D721Med (cell line): ENCODE data around the gene BRD1.

Experiments used
- DNase-seq: peaks from one replicate; pipeline ENCODE4 v3.0.0; 2011; ENCODE audit warnings: low spot score; ENCODE audit not compliant: insufficient read length
- FAIRE-seq: peaks from 2 replicates; lab custom pipeline; 2011; peaks lifted over from hg19 to GRCh38; lab: Jason Lieb, UNC
- TF ChIP-seq, protein P1 (sequence below): IDR thresholded peaks from 2 replicates; pipeline ENCODE4 v1.5.1; 2012; ENCODE audit warnings: mild to moderate bottlenecking, control low read depth; ENCODE audit not compliant: insufficient read depth; ENCODE audit errors: missing control alignments

Gene BRD1

DNA sequence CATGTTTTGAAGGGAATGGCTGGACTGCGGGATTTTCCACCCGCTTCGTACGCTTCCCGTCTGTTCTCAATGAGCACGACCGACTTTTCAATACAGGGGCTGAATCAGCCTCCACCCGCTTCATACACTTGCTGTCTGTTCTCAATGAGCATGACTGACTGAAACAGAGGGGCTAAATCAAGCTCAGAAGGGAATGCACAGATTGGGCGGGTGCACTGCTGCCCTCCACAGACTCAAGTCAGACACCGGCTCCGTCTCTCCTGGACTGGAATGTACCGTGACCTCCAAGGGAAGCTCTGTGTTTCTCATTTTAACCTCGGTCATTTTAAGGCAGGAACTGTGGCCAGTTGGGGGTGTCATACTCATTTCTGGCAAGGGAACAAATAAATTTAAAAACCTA, 48.5 kb downstream of the BRD1 start:
- no peak for FAIRE-seq
- TF ChIP-seq, protein P1, sequence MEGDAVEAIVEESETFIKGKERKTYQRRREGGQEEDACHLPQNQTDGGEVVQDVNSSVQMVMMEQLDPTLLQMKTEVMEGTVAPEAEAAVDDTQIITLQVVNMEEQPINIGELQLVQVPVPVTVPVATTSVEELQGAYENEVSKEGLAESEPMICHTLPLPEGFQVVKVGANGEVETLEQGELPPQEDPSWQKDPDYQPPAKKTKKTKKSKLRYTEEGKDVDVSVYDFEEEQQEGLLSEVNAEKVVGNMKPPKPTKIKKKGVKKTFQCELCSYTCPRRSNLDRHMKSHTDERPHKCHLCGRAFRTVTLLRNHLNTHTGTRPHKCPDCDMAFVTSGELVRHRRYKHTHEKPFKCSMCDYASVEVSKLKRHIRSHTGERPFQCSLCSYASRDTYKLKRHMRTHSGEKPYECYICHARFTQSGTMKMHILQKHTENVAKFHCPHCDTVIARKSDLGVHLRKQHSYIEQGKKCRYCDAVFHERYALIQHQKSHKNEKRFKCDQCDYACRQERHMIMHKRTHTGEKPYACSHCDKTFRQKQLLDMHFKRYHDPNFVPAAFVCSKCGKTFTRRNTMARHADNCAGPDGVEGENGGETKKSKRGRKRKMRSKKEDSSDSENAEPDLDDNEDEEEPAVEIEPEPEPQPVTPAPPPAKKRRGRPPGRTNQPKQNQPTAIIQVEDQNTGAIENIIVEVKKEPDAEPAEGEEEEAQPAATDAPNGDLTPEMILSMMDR, result no peak
- no peak for DNase-seq

DNA sequence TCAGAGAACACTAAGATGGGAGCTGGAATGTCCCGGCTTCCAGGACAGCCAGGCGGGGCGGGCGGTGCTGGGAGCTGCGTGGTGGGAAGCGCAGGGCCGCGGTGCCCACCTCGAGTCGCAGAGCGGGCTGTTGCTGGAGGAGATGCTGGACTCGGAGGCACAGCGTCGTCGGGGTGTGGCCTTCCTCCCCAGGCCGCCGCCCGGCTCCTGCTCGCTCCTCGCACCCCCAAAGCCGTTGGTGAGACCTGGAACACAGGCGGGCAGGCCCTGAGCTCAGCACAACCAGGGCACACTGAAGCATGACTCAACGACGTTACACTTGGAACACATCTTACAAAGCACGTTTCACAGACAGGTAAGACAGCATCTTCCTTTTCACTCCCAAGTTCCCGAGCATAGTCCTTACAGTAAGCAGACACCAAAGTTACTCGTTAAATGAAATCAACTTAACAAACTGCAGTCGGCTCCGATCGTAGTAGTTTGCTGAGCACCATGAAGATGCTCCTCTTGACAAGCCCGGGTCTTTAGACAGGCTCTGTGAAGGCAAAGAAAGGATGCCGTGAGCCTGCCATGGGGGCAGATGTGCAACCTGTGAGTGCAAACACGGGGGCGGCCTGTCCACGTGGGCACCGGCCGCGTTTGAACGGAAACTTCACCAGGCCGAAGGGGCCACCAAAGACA, 50.0 kb downstream of the BRD1 start:
- DNase-seq, result no peak
- TF ChIP-seq, protein P1, result no peak
- FAIRE-seq, result no peak

DNA sequence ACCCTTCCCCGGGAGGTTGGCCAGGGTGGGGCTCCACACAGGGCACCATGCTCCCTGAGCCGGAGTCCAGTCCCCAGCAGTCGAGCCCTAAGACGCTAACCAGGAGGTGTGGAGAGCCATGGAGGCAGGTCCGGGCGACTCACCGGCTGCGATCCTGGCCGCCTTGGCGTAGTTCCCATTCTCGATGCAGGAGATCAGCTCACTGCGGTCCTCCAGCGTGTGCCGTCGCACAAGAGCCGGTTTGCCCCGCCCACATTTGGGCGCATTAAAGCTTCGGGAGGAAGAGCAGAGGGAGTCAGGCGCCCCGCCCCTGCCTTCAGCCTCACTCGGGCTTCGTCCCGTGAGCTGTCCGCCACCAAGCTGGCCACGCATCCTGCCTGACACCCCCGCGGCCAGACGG, 50.8 kb downstream of the BRD1 start:
- DNase-seq (no peak), FAIRE-seq (no peak)
- TF ChIP-seq, protein P1, result no peak

DNA sequence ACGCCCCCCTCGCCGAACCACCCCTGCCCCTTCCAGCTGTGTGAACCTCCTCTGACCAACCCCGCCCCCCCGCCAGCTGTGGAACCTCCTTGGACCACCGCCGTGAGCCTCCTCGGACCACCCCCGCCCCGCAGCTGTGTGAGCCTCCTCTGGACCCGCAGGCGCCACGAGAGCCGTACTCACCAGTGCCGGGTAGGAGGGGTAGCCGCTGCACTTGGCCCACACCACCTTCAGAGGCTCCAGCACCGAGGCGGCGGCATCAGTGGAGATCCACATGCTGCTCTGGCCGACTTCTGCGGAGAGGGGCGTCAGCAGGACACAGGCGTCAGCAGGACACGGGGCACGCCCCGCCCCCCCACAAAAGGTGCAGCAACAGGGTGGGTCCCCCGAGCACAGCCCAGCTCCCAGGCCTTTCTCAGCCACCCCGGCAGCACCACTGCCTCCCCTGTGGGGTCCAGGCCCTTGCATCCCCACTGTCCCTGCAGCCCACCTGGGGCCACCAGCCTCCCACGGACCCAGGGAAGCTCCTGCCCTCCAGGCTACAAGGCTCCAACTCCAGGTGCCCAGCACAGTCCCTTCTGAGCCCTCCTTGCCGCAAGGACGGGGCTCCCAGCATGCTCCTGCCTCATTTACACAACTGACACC, 51.7 kb downstream of the BRD1 start:
- TF ChIP-seq, protein P1, result no peak
- FAIRE-seq (no peak), DNase-seq (no peak)

DNA sequence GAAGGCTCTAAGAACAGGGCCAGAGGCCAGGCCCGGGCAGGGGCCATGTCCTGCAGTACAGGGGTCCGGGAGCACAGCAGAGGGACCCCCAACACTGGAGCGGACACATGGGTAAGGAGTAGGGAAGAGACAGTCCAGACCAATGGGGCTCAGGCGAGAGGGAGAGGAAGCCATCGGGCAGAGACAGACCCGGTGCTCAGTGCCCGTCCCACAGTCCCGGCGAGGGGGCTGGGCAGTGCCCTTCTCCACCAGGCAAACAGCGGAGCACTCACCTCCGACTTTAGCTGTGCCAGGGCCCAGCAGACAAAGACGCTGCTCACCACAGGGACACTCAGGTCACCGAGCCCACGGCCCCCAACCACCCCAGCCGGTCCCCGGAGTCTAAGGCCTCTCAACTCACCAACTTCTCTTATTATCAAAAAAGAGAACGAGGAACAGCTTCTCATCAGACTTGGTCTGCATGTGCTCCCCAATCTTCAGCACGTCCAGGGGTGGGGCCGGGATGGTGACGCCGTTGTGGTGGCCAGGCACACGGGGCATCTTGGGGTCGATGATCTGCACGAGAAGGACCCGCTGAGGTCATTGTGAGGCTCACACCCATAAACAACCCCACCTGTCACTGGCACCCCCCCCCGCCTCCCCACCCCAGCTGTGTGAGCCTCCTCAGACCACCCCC, 52.3 kb downstream of the BRD1 start:
- no peak for DNase-seq
- no peak for FAIRE-seq
- TF ChIP-seq, protein P1, result no peak

DNA sequence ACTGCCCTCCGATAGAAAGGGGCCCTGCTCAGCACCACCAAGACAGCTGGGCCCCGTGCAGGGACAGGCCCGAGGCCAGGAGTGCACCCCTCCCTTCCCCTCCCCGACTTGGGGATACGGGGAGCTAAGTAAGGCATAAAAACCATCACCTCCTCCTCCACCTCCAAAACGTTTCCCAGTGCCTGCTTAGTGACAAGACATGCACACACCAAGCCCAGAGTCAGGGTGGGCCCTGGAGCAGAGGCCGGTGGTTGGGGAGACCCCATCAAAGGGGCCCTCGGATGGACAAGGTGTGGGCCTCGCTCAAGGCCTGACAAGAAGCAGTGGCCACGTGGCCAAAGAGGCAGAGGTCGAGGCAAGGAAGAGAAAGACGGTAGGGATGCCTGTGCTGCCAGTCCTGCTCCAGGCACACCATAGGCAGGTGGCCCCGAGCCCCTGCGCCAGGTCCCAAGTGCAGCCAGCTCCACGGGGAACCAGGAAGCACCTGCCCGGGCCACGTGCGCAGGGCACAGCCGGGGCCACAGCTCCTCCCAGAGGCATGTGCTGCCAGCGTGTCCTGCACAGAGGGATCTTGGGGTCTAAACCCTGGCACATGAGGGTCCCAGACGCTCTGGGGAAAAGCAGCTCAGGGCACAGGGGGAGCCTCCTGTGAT, 53.0 kb downstream of the BRD1 start:
- FAIRE-seq, result no peak
- TF ChIP-seq, protein P1, result no peak

DNA sequence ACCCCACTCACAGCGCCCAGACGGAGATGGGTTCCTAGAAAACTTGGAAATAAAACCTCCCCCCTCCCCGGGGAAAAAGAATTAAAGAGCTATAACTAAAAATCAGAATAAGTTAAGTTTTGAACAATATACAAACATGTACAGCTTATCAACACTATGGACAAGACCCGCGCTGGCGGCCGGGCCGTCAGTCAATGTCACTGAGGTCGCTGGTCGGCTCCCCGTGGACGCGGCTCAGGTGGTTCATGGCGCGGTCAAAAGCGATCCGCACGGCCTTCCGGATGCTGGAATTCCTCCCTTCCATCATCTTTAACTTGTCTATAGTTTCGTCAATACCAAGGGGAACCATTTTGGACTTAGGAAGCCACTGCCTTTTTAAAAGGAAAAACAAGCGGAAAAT, 53.6 kb downstream of the BRD1 start:
- TF ChIP-seq, protein P1, result no peak
- no peak for DNase-seq
- FAIRE-seq, result no peak

More for the DNA sequence above, 53.0 kb downstream of the BRD1 start:
- DNase-seq, result no peak
